WI38 (cell line): Measurements from ENCODE around the gene ABCD3.
"Not testable (repeated sequence)": the region's sequence is repeated elsewhere in the genome, so short reads cannot be mapped to it uniquely, and the experiment has no call there.

Experiments
- H3K4me3 ChIP-seq: 2 replicates; pipeline ENCODE4 v1.5.1; 2011; ENCODE audit warnings: low read depth, mild to moderate bottlenecking, control low read depth, low read length
- CTCF ChIP-seq: IDR thresholded peaks from 2 replicates; pipeline ENCODE4 v1.5.1; 2012; ENCODE audit warnings: low read depth, mild to moderate bottlenecking, control low read depth, low read length

Gene ABCD3

GRCh38 chr1:94417978-94418663 is at the start of gene ABCD3:
ABCD3 (plus strand) TSS chr1:94418389; CDS start chr1:94418479, 90 bp downstream.
- H3K4me3 ChIP-seq: peak within 1 kb of the TSS; percentile 88
- TF ChIP-seq CTCF: no peak

- not testable (repeated sequence) for H3K4me3 ChIP-seq
These were observed 45.4 kb upstream of the ABCD3 start for GRCh38 chr1:94372771-94373170.

- H3K4me3 ChIP-seq: not testable (repeated sequence)
These were observed 44.9 kb upstream of the ABCD3 start for GRCh38 chr1:94373311-94373710.

- not testable (repeated sequence) for H3K4me3 ChIP-seq
These were observed 42.5 kb upstream of the ABCD3 start for GRCh38 chr1:94375666-94376065.

- H3K4me3 ChIP-seq: not testable (repeated sequence)
These were observed 39.7 kb upstream of the ABCD3 start for GRCh38 chr1:94378493-94378892.

GRCh38 chr1:94379615-94380014 is 38.6 kb upstream of the ABCD3 start:
- TF ChIP-seq CTCF: no peak
- H3K4me3 ChIP-seq: no peak overlapping the region

GRCh38 chr1:94382201-94382600 is 36.0 kb upstream of the ABCD3 start:
- TF ChIP-seq CTCF: no peak

GRCh38 chr1:94383966-94384408 is 34.2 kb upstream of the ABCD3 start:
- no peak overlapping the region for H3K4me3 ChIP-seq
- TF ChIP-seq CTCF: no peak

More at GRCh38 chr1:94382201-94382600, 36.0 kb upstream of the ABCD3 start:
- H3K4me3 ChIP-seq: no peak overlapping the region

- TF ChIP-seq CTCF: no peak
- H3K4me3 ChIP-seq: no peak overlapping the region
These were observed 33.5 kb upstream of the ABCD3 start for GRCh38 chr1:94384485-94385265.
